Right atrium auricular region (tissue), 2 donors: ENCODE results near the gene EPHA4. TPM values are rescaled to one million over a fixed set of nuclear protein-coding genes. Genes with fewer than 3 reads are reported as not detected.

Experiments used
- DNase-seq: peaks from one replicate; pipeline ENCODE4 v3.0.0-alpha.2; 2019; ENCODE audit warnings: low spot score
- H3K27ac ChIP-seq, 2 donors: fragments of 200-600 bp; sonication (generic); 1 replicate in 1 of 2; 2 replicates in 1 of 2; pipeline ENCODE4 v1.5.1; 2016 to 2019
- H3K27me3 ChIP-seq, 2 donors: fragments of 200-600 bp; sonication (generic); one replicate each; pipeline versions ENCODE4 v1.5.1 to v1.6.0; 2017 to 2019
- H3K36me3 ChIP-seq: fragments of 200-600 bp; sonication (generic); one replicate; pipeline ENCODE4 v1.5.1; 2016
- H3K4me1 ChIP-seq, 2 donors: fragments of 200-600 bp; sonication (generic); one replicate each; pipeline versions ENCODE4 v1.5.1 to v1.6.0; 2017 to 2019
- H3K4me3 ChIP-seq, 2 donors: fragments of 200-600 bp; sonication (generic); 1 replicate in 1 of 2; 2 replicates in 1 of 2; pipeline ENCODE4 v1.5.1; 2017 to 2019; ENCODE audit warnings: mild to moderate bottlenecking in 1 of 2, moderate library complexity in 1 of 2
- H3K9me3 ChIP-seq, 2 donors: fragments of 200-600 bp; sonication (generic); one replicate each; pipeline ENCODE4 v1.5.1; 2019
- CTCF ChIP-seq, 2 donors: fragments of 200-600 bp; sonication (generic); IDR thresholded peaks; one replicate each; pipeline ENCODE4 v1.5.1; 2019; ENCODE audit warnings: antibody characterized with exemption in 2 of 2
- total RNA-seq, 2 donors: library from RNA; depleted of rRNA; stranded (reverse); fragments of >200 nt; gene quantifications; one replicate each; pipeline ENCODE4 v1.1.0, GENCODE V29; 2016

EPHA4 gene
- total RNA-seq, 2 donors from 2014 or later = 74.2 to 107 TPM

- no peaks in the 10 kb centered on the region for H3K27me3 ChIP-seq
- no peaks in the 10 kb centered on the region for H3K9me3 ChIP-seq
- TF ChIP-seq CTCF (IDR thresholded peaks at IDR 0.05) = no peak
- H3K36me3 ChIP-seq = peaks cover 6% of the 10 kb centered on the region
- peak overlapping the region in 1 of 2 donors; percentile 91 for H3K27ac ChIP-seq
- peaks cover 0 to 54% of the 10 kb centered on the region in 2 donors for H3K4me1 ChIP-seq
- no peak overlapping the region for H3K4me3 ChIP-seq
- no peak for DNase-seq
Measured at GRCh38 chr2:221567809-221568208, 4.3 kb downstream of the EPHA4 start.

- Histone ChIP-seq H3K27ac (peak overlapping the region in 1 of 2 donors; percentile 91), H3K4me3 (no peak overlapping the region), H3K9me3 (no peaks in the 10 kb centered on the region), H3K4me1 (peaks cover 0 to 57% of the 10 kb centered on the region in 2 donors), H3K27me3 (no peaks in the 10 kb centered on the region), H3K36me3 (peaks cover 6% of the 10 kb centered on the region)
- no peak for TF ChIP-seq CTCF (IDR thresholded peaks at IDR 0.05)
- no peak for DNase-seq
Measured at GRCh38 chr2:221567231-221567760, 4.8 kb downstream of the EPHA4 start.

GRCh38 chr2:221563270-221563985, 8.7 kb downstream of the EPHA4 start:
- no peak for DNase-seq
- Histone ChIP-seq H3K27me3 (no peaks in the 10 kb centered on the region), H3K4me1 (peaks cover 0 to 33% of the 10 kb centered on the region in 2 donors), H3K9me3 (no peaks in the 10 kb centered on the region), H3K27ac (peak overlapping the region in 1 of 2 donors; percentile 34), H3K4me3 (no peak overlapping the region), H3K36me3 (peaks cover 4% of the 10 kb centered on the region)
- TF ChIP-seq CTCF (IDR thresholded peaks at IDR 0.05) = no peak

- no peak for TF ChIP-seq CTCF (IDR thresholded peaks at IDR 0.05)
- Histone ChIP-seq H3K4me1 (peaks cover 0 to 22% of the 10 kb centered on the region in 2 donors), H3K27ac (peak overlapping the region in 1 of 2 donors; percentile 34), H3K4me3 (no peak overlapping the region), H3K36me3 (no peaks in the 10 kb centered on the region), H3K27me3 (no peaks in the 10 kb centered on the region), H3K9me3 (no peaks in the 10 kb centered on the region)
- DNase-seq = no peak
Measured at GRCh38 chr2:221562226-221562625, 9.9 kb downstream of the EPHA4 start.

- no peaks in the 10 kb centered on the region for H3K27me3 ChIP-seq
- H3K4me1 ChIP-seq = peaks cover 0 to 19% of the 10 kb centered on the region in 2 donors
- peak overlapping the region in 1 of 2 donors; percentile 34 for H3K27ac ChIP-seq
- H3K4me3 ChIP-seq = no peak overlapping the region
- no peaks in the 10 kb centered on the region for H3K36me3 ChIP-seq
- no peak for TF ChIP-seq CTCF (IDR thresholded peaks at IDR 0.05)
- H3K9me3 ChIP-seq = no peaks in the 10 kb centered on the region
- no peak for DNase-seq
Measured at GRCh38 chr2:221561770-221562169, 10.3 kb downstream of the EPHA4 start.
